Loucy (cell line): Measurements from ENCODE around the gene BCAP31.

ENCODE experiments used
- EZH2phosphoT487 ChIP-seq: fragments of 200-600 bp; IDR thresholded peaks from 2 replicates; pipeline ENCODE4 v1.6.1; 2018; ENCODE audit warnings: antibody characterized with exemption, mild to moderate bottlenecking, moderate library complexity, borderline replicate concordance
- TF ChIP-seq, protein P1 (sequence below): fragments of 200-600 bp; sonication (generic); conservative IDR thresholded peaks from 2 replicates; pipeline ENCODE4 v1.5.1; 2014; ENCODE audit warnings: mild to moderate bottlenecking, antibody characterized with exemption, low read length

DNA sequence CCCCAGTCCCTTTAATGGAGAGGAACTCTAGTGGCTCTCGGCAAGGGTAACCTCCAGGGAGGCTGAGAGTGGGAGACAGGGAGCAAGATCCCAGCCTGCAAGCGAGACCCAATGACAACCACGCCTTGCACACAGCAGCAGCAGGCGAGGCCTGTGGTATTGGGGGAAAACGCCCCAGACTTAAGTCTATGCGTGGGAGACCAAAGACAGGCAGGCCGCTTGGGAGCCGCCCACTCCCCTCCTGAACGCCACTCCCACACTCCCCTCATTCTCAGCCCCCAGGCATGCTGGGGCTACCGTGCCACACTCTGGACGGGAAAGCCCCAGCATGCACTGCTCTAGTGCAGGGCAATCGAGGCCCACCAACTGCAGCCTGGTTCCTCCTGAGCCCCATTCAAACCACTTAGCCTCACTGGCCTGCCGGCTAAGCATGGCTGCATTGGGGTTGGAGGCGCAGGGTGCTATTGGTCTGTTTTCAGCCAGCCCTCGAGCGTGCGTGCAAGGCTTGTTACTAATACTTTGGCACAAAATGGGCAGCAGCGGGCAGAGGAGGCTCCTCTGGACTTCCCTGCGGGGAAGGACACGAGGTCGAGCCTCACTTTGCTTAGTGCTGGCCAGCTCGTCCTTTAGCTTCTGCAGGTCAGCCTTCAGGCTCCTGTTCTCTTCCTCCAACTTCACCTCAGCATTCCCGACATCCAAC is 21.7 kb downstream of the BCAP31 start:
- TF ChIP-seq, protein P1, sequence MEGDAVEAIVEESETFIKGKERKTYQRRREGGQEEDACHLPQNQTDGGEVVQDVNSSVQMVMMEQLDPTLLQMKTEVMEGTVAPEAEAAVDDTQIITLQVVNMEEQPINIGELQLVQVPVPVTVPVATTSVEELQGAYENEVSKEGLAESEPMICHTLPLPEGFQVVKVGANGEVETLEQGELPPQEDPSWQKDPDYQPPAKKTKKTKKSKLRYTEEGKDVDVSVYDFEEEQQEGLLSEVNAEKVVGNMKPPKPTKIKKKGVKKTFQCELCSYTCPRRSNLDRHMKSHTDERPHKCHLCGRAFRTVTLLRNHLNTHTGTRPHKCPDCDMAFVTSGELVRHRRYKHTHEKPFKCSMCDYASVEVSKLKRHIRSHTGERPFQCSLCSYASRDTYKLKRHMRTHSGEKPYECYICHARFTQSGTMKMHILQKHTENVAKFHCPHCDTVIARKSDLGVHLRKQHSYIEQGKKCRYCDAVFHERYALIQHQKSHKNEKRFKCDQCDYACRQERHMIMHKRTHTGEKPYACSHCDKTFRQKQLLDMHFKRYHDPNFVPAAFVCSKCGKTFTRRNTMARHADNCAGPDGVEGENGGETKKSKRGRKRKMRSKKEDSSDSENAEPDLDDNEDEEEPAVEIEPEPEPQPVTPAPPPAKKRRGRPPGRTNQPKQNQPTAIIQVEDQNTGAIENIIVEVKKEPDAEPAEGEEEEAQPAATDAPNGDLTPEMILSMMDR = no peak
- TF ChIP-seq EZH2phosphoT487 = no peak
